Sigmoid colon (tissue), 3 donors: ENCODE results near the gene SERP2.

Experiments used
- POLR2A ChIP-seq, 2 donors: fragments of 450-650 bp; IDR thresholded peaks; one replicate each; pipeline ENCODE4 v1.6.1; 2016; ENCODE audit warnings: antibody characterized with exemption in 2 of 2, mild to moderate bottlenecking in 2 of 2, moderate library complexity in 2 of 2
- TF ChIP-seq, protein P1 (sequence below), 4 experiments: fragments of 450-650 bp in 3 of 4; fragments of 200-600 bp in 1 of 4; IDR thresholded peaks; one replicate each; pipeline ENCODE4 v1.5.1; 2016 to 2019; ENCODE audit warnings: antibody characterized with exemption in 4 of 4, mild to moderate bottlenecking in 3 of 4, moderate library complexity in 2 of 4

DNA sequence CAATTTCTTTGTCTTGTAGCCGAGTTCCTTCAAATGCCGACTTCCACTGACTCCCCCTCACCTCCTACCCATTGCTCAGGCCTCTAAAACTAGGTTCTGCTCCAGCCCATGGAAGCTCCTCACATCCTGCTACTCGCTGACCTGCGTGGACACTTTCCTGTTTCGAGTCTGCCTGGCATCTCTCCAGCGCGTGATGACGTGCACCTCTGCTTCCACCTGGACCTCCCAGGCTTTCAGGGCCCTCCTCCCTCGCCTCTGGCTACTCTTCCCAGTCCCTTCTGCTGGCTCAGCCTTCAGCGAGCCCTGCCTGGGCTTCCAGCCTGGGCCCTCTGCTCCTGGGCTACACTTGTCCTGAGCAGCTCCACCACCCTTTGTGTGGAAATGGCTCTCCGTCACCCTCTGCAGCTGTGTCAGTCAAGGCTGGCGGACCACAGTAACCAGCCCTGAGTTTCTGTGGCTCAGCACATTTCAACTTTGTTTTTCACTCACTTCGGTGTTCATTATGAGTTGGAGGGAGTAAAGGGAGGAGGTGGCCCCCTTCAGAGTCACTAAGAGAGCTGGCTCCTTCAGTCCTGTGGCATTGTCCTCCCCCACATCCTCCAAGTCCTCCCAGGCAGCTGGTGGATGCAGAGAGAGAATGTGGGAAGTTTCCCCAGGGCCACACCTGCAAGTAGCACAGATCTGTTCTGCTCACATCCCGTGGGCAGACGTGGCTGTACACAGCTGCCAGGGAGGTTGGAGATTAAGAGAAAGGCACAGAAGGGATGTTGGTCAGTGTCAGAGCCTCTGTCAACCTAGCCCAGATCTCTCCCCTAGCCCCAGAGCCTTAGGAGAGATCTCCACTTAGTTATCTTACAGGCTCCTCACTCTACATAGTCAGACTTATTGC, 49.4 kb downstream of the SERP2 start:
- TF ChIP-seq, protein P1, sequence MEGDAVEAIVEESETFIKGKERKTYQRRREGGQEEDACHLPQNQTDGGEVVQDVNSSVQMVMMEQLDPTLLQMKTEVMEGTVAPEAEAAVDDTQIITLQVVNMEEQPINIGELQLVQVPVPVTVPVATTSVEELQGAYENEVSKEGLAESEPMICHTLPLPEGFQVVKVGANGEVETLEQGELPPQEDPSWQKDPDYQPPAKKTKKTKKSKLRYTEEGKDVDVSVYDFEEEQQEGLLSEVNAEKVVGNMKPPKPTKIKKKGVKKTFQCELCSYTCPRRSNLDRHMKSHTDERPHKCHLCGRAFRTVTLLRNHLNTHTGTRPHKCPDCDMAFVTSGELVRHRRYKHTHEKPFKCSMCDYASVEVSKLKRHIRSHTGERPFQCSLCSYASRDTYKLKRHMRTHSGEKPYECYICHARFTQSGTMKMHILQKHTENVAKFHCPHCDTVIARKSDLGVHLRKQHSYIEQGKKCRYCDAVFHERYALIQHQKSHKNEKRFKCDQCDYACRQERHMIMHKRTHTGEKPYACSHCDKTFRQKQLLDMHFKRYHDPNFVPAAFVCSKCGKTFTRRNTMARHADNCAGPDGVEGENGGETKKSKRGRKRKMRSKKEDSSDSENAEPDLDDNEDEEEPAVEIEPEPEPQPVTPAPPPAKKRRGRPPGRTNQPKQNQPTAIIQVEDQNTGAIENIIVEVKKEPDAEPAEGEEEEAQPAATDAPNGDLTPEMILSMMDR (IDR thresholded peaks at IDR 0.05) = no peak
- no peak for TF ChIP-seq POLR2A (IDR thresholded peaks at IDR 0.05)
